Kidney (tissue), 14 donors: Measurements from ENCODE around the gene PRDM10. TPM values are rescaled to one million over a fixed set of nuclear protein-coding genes. Genes with fewer than 3 reads are reported as not detected.

Source experiments
- DNase-seq, 5 donors: peaks; one replicate each; pipeline ENCODE4 v3.0.0-alpha.2; 2013 to 2020
- FAIRE-seq: peaks from 2 replicates; lab custom pipeline; 2012; peaks lifted over from hg19 to GRCh38; lab: Jason Lieb, UNC
- H3K27ac ChIP-seq, 2 donors: one replicate each; pipeline ENCODE4 v1.7.0; 2013; ENCODE audit warnings: low read depth in 2 of 2, low read length in 2 of 2, inconsistent platforms in 1 of 2
- H3K27me3 ChIP-seq: one replicate; pipeline ENCODE4 v1.7.1; 2013; ENCODE audit warnings: low read length, inconsistent platforms; ENCODE audit not compliant: control insufficient read depth, insufficient read depth
- H3K36me3 ChIP-seq, 3 donors: one replicate each; pipeline versions ENCODE4 v1.7.0 to v1.7.1; 2013; ENCODE audit warnings: low read length in 3 of 3, control low read depth in 1 of 3, inconsistent platforms in 1 of 3; ENCODE audit not compliant: insufficient read depth in 3 of 3, control insufficient read depth in 2 of 3
- H3K4me1 ChIP-seq, 3 donors: one replicate each; pipeline versions ENCODE4 v1.7.0 to v1.7.1; 2013; ENCODE audit warnings: low read length in 3 of 3, inconsistent platforms in 1 of 3, low read depth in 1 of 3; ENCODE audit not compliant: control insufficient read depth in 2 of 3, insufficient read depth in 2 of 3
- H3K4me3 ChIP-seq, 3 donors: one replicate each; pipeline versions ENCODE4 v1.7.0 to v1.8.1; 2013; ENCODE audit warnings: low read length in 3 of 3, control low read depth in 1 of 3, inconsistent platforms in 1 of 3
- H3K9ac ChIP-seq, 3 donors: one replicate each; pipeline versions ENCODE4 v1.7.0 to v1.7.1; 2013; ENCODE audit warnings: low read length in 3 of 3, control low read depth in 1 of 3, inconsistent platforms in 1 of 3
- H3K9me3 ChIP-seq, 3 donors: one replicate each; pipeline versions ENCODE4 v1.7.0 to v1.7.1; 2013; ENCODE audit warnings: low read length in 3 of 3, control low read depth in 1 of 3, inconsistent platforms in 1 of 3; ENCODE audit not compliant: control insufficient read depth in 2 of 3, insufficient read depth in 1 of 3
- CTCF ChIP-seq: IDR thresholded peaks from 3 replicates; pipeline ENCODE4 v1.5.1; 2012; ENCODE audit warnings: mild to moderate bottlenecking, moderate library complexity, borderline replicate concordance; ENCODE audit not compliant: insufficient read depth; ENCODE audit errors: extremely low read depth
- intact Hi-C: fragments of 100-400 bp; cut with DNase I; formaldehyde crosslinking; loops from one replicate; pipeline ENCODE4 v1.11.1; 2022
- polyA plus RNA-seq: library from polyadenylated mRNA; stranded (reverse); fragments of 350-450 nt; fragmentation: Illumina TruSeq; extraction: RNeasy Lipid Tissue Mini Kit (QIAGEN cat#74804); gene quantifications from one replicate; pipeline ENCODE4 v1.2.3, GENCODE V29; 2014; ENCODE audit warnings: low read depth, low replicate concordance; ENCODE audit not compliant: insufficient read depth
- total RNA-seq: library from RNA; stranded (reverse); fragmentation: NEBNext Ultra II Directional; extraction: Animal tissue kit (Norgen Biotek cat#: 25700); gene quantifications from one replicate; pipeline ENCODE4 v1.2.1, GENCODE V29; 2021
- donor health status: control.
- donor health status: control.
- donor health status: control.
- donor health status: control.
- donor health status: control.
- donor health status: DM: yes; HTN: yes; CAD: no.
- donor health status: Normal renal cell carcinoma (clear cell type).

The PRDM10 gene
- total and polyA plus RNA-seq, 2 donors from 2014 or later: 1.5 to 8.0 TPM

GRCh38 chr11:129968591-129969419 lies 33.8 kb downstream of the PRDM10 start:
- Histone ChIP-seq H3K27me3 (no peaks in the 10 kb centered on the region), H3K9me3 (no peaks in the 10 kb centered on the region), H3K9ac (no peak overlapping the region), H3K4me3 (no peak overlapping the region), H3K36me3 (no peaks in the 10 kb centered on the region), H3K27ac (no peak overlapping the region), H3K4me1 (peaks cover 0 to 10% (median 6%) of the 10 kb centered on the region in 3 donors)
- DNase-seq (peak in 1 of 5 donors; percentile 47), FAIRE-seq (no peak)
- no peak for TF ChIP-seq CTCF
- intact Hi-C loops: no loop called here

- Histone ChIP-seq H3K4me3 (no peak overlapping the region), H3K36me3 (no peaks in the 10 kb centered on the region), H3K27ac (no peak overlapping the region), H3K4me1 (peaks cover 0 to 13% (median 5%) of the 10 kb centered on the region in 3 donors), H3K27me3 (no peaks in the 10 kb centered on the region), H3K9ac (no peak overlapping the region), H3K9me3 (no peaks in the 10 kb centered on the region)
- no peak for DNase-seq
- intact Hi-C loops: no loop called here
- no peak for FAIRE-seq
- no peak for TF ChIP-seq CTCF
Observed at GRCh38 chr11:129967996-129968395, 34.6 kb downstream of the PRDM10 start.

- TF ChIP-seq CTCF: no peak
- H3K4me1 ChIP-seq: peaks cover 0 to 5% (median 5%) of the 10 kb centered on the region in 3 donors
- intact Hi-C loops: no loop called here
- FAIRE-seq (no peak), DNase-seq (no peak)
- H3K27me3 ChIP-seq: no peaks in the 10 kb centered on the region
- H3K27ac ChIP-seq: no peak overlapping the region
- no peak overlapping the region for H3K9ac ChIP-seq
- no peak overlapping the region for H3K4me3 ChIP-seq
- no peaks in the 10 kb centered on the region for H3K9me3 ChIP-seq
- no peaks in the 10 kb centered on the region for H3K36me3 ChIP-seq
Observed at GRCh38 chr11:129965248-129965647, 37.4 kb downstream of the PRDM10 start.
